Vagina (tissue), 2 donors: ENCODE data around the gene PACS1. TPM values are rescaled to one million over a fixed set of nuclear protein-coding genes. Genes with fewer than 3 reads are reported as not detected.

Experiments used
- DNase-seq, 2 donors: peaks; one replicate each; pipeline ENCODE4 v3.0.0-alpha.2; 2017; ENCODE audit errors: extremely low spot score in 2 of 2
- H3K27ac ChIP-seq: fragments of 200-600 bp; sonication (generic); one replicate; pipeline ENCODE4 v1.5.1; 2019
- H3K27me3 ChIP-seq: fragments of 200-600 bp; sonication (generic); one replicate; pipeline ENCODE4 v1.5.1; 2019
- H3K36me3 ChIP-seq, 2 donors: fragments of 200-600 bp; sonication (generic); one replicate each; pipeline ENCODE4 v1.5.1; 2017 to 2019
- H3K4me1 ChIP-seq: fragments of 200-600 bp; sonication (generic); one replicate; pipeline ENCODE4 v1.5.1; 2019
- H3K4me3 ChIP-seq, 2 donors: fragments of 200-600 bp; sonication (generic); 1 replicate in 1 of 2; 2 replicates in 1 of 2; pipeline ENCODE4 v1.5.1; 2016 to 2019
- H3K9me3 ChIP-seq: fragments of 200-600 bp; sonication (generic); one replicate; pipeline ENCODE4 v1.5.1; 2019
- CTCF ChIP-seq, 3 experiments: fragments of 450-650 bp in 2 of 3; fragments of 200-600 bp in 1 of 3; sonication (generic) in 1 of 3; IDR thresholded peaks; one replicate each; pipeline ENCODE4 v1.5.1; 2017 to 2019; ENCODE audit warnings: antibody characterized with exemption in 3 of 3, mild to moderate bottlenecking in 2 of 3, moderate library complexity in 2 of 3
- POLR2A ChIP-seq, 2 donors: fragments of 450-650 bp; IDR thresholded peaks; one replicate each; pipeline ENCODE4 v1.6.1; 2017; ENCODE audit warnings: antibody characterized with exemption in 2 of 2, mild to moderate bottlenecking in 2 of 2, moderate library complexity in 2 of 2
- POLR2AphosphoS5 ChIP-seq, 2 donors: sonication (generic); formaldehyde crosslinking; IDR thresholded peaks; one replicate each; pipeline ENCODE4 v1.9.0; 2017; ENCODE audit warnings: antibody characterized with exemption in 2 of 2, mild to moderate bottlenecking in 2 of 2, low read depth in 1 of 2; ENCODE audit not compliant: insufficient read depth in 1 of 2
- intact Hi-C: fragments of 100-400 bp; cut with DNase I; formaldehyde crosslinking; loops from one replicate; pipeline ENCODE4 v1.15.1; 2023
- total RNA-seq: library from RNA; depleted of rRNA; stranded (reverse); fragments of >200 nt; gene quantifications from one replicate; pipeline ENCODE4 v1.2.3, GENCODE V29; 2016

PACS1 gene
- total RNA-seq, 1 donor from 2014 or later, result 66.0 TPM

GRCh38 chr11:66264383-66264782, 194.3 kb downstream of the PACS1 start:
- no peak for TF ChIP-seq CTCF (IDR thresholded peaks at IDR 0.05)
- TF ChIP-seq POLR2AphosphoS5 (IDR thresholded peaks at IDR 0.05; ENCODE audit: insufficient read depth in 1 of 2, low read depth in 1 of 2), result no peak
- TF ChIP-seq POLR2A (IDR thresholded peaks at IDR 0.05), result no peak
- Histone ChIP-seq H3K4me1 (peaks cover 15% of the 10 kb centered on the region), H3K27me3 (no peaks in the 10 kb centered on the region), H3K36me3 (peaks cover 0 to 36% of the 10 kb centered on the region in 2 donors), H3K4me3 (no peak overlapping the region), H3K9me3 (no peaks in the 10 kb centered on the region), H3K27ac (no peak overlapping the region)
- intact Hi-C loops, result no loop called here
- no peak for DNase-seq

GRCh38 chr11:66264914-66265313, 194.8 kb downstream of the PACS1 start:
- Histone ChIP-seq H3K4me3 (no peak overlapping the region), H3K9me3 (no peaks in the 10 kb centered on the region), H3K36me3 (peaks cover 0 to 33% of the 10 kb centered on the region in 2 donors), H3K27me3 (no peaks in the 10 kb centered on the region), H3K27ac (no peak overlapping the region), H3K4me1 (peaks cover 20% of the 10 kb centered on the region)
- intact Hi-C loops, result no loop called here
- no peak for TF ChIP-seq POLR2AphosphoS5 (IDR thresholded peaks at IDR 0.05; ENCODE audit: insufficient read depth in 1 of 2, low read depth in 1 of 2)
- no peak for TF ChIP-seq POLR2A (IDR thresholded peaks at IDR 0.05)
- no peak for TF ChIP-seq CTCF (IDR thresholded peaks at IDR 0.05)
- DNase-seq, result no peak

DNA sequence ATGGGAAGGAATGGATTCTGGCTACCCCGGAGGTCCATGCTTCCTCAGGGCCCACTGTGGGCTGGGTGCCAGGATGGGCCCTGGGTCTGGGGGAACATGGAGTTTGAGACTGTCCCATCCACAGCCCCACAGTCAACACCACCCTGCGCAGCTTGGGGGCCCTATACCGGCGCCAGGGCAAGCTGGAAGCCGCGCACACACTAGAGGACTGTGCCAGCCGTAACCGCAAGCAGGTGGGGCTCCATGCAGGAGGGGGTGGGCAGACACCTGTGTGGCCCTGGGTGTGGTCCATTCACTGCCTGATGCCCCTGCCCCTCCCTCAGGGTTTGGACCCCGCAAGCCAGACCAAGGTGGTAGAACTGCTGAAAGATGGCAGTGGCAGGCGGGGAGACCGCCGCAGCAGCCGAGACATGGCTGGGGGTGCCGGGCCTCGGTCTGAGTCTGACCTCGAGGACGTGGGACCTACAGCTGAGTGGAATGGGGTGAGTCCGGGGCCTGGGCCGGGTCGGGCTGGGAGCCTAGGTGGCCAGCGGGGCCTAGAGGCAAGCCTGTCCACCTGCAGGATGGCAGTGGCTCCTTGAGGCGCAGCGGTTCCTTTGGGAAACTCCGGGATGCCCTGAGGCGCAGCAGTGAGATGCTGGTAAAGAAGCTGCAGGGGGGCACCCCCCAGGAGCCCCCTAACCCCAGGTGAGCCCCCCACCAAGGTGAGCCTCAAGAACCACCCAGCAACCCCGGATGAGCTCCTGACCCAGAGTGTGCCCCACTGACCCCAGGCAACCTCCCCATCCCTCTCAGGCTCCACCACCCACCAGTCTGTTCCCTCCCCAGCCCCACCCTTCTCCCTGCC, 195.7 kb downstream of the PACS1 start:
- intact Hi-C loops, result no loop called here
- Histone ChIP-seq H3K4me1 (peaks cover 29% of the 10 kb centered on the region), H3K9me3 (no peaks in the 10 kb centered on the region), H3K4me3 (no peak overlapping the region), H3K27ac (no peak overlapping the region), H3K36me3 (peaks cover 0 to 31% of the 10 kb centered on the region in 2 donors), H3K27me3 (no peaks in the 10 kb centered on the region)
- no peak for DNase-seq
- TF ChIP-seq CTCF (IDR thresholded peaks at IDR 0.05), result no peak
- TF ChIP-seq POLR2AphosphoS5 (IDR thresholded peaks at IDR 0.05; ENCODE audit: insufficient read depth in 1 of 2, low read depth in 1 of 2), result no peak
- TF ChIP-seq POLR2A (IDR thresholded peaks at IDR 0.05), result no peak

- intact Hi-C loops, result no loop called here
- peaks cover 0 to 26% of the 10 kb centered on the region in 2 donors for H3K36me3 ChIP-seq
- no peak for DNase-seq
- H3K27ac ChIP-seq, result peak overlapping the region; percentile 98
- H3K27me3 ChIP-seq, result no peaks in the 10 kb centered on the region
- H3K4me3 ChIP-seq, result peak overlapping the region; percentile 92 to 97
- TF ChIP-seq POLR2AphosphoS5 (IDR thresholded peaks at IDR 0.05; ENCODE audit: insufficient read depth in 1 of 2, low read depth in 1 of 2), result no peak
- no peak for TF ChIP-seq POLR2A (IDR thresholded peaks at IDR 0.05)
- TF ChIP-seq CTCF (IDR thresholded peaks at IDR 0.05), result no peak
- no peaks in the 10 kb centered on the region for H3K9me3 ChIP-seq
- peaks cover 35% of the 10 kb centered on the region for H3K4me1 ChIP-seq
These were observed 196.4 kb downstream of the PACS1 start for GRCh38 chr11:66266378-66267038.

- peaks cover 0 to 26% of the 10 kb centered on the region in 2 donors for H3K36me3 ChIP-seq
- intact Hi-C loops, result no loop called here
- H3K4me3 ChIP-seq, result peak overlapping the region; percentile 92 to 97
- no peaks in the 10 kb centered on the region for H3K9me3 ChIP-seq
- no peak for DNase-seq
- TF ChIP-seq POLR2A (IDR thresholded peaks at IDR 0.05) (no peak), POLR2AphosphoS5 (IDR thresholded peaks at IDR 0.05; ENCODE audit: insufficient read depth in 1 of 2, low read depth in 1 of 2) (no peak), CTCF (IDR thresholded peaks at IDR 0.05) (no peak)
- H3K27ac ChIP-seq, result peak overlapping the region; percentile 98
- H3K27me3 ChIP-seq, result no peaks in the 10 kb centered on the region
- peaks cover 39% of the 10 kb centered on the region for H3K4me1 ChIP-seq
These were observed 196.9 kb downstream of the PACS1 start for GRCh38 chr11:66267039-66267378.
